ENCODE results near the gene ALOX5AP. TPM values are rescaled to one million over a fixed set of nuclear protein-coding genes. Genes with fewer than 3 reads are reported as not detected.

ALOX5AP gene
- polyA plus RNA-seq, 3 donors: 84.4 to 269 (median 220) TPM

DNA sequence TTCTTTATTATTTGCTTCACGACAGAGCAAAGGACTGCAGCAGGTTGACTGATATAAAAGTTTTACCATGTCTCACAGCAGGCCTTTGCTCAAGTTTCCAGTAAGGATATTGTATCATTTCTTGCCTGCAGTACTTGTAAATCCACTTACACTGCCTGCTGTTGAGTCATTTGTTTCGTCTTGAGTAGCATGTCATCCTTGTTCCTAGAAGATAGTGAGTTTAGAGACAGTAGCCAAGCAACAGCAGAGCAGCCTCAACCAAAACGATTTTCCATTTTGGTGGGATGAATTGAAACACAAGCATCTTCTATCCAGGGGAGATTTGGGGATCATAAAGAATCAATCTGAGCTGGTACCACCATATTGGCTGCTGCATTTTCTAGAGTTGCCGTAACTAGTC, 24.0 kb upstream of the ALOX5AP start:
- 100% methylated on average over 2 of the region's 4 CpGs for whole genome bisulfite sequencing (ENCODE audit: insufficient coverage)
- peak overlapping the region; percentile 18 to 82 (median 71) for H3K27ac Mint-ChIP-seq
- intact Hi-C loops (cut with micrococcal nuclease): loop anchor here in 1 of 2 donors (5.0 kb wide), 1 partner anchor 34 kb away; no protein-coding TSS in a partner anchor

DNA sequence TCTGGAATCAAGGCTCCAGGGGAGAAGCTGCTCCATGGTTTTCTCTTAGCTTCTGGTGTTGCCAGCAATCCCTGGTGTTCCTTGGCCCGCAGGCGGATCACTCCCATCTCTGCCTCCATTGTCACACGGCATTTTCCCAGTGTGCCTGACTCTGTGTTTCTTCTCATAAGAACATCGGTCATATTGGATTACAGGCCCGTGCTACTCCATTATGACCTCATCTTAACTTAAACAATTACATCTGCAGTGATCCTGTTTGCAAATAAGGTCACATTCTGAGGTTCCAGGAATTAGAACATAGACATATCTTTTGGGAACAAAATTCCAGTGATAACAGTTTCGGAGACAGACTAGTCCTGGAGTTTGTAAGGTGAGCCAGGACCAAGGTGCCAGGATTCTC, 23.5 kb upstream of the ALOX5AP start:
- intact Hi-C loops (cut with micrococcal nuclease): loop anchor here (2.0 to 5.0 kb wide), 3 partner anchors 27 to 35 kb away; no protein-coding TSS in a partner anchor
- H3K27ac Mint-ChIP-seq: peak overlapping the region; percentile 18 to 82 (median 71)
- H3K9me3 ChIP-seq (replicated peaks in 1 of 2; ENCODE audit: control insufficient read depth in 1 of 2, insufficient read depth in 1 of 2, low read length in 2 of 2): no peaks in the 10 kb centered on the region

More for the DNA sequence above, 24.0 kb upstream of the ALOX5AP start:
- peak overlapping the region in 1 of 2 donors; percentile 7 for H3K27ac ChIP-seq (ENCODE audit: low read depth in 1 of 2, low read length in 2 of 2)
- Mint-ChIP-seq H3K27me3 (ENCODE audit: low read depth in 3 of 3) (peaks cover 11 to 14% (median 12%) of the 10 kb centered on the region in 3 donors), H3K4me3 (peak overlapping the region in 1 of 2 donors; percentile 71), H3K4me1 (peaks cover 55% of the 10 kb centered on the region), H3K9me3 (peaks cover 0 to 3% (median 0%) of the 10 kb centered on the region in 7 donors), H3K36me3 (peaks cover 0 to 10% of the 10 kb centered on the region in 2 donors)
- H3K4me2 ChIP-seq (replicated peaks; ENCODE audit: extremely low read depth, low read length, poor library complexity, severe bottlenecking): no peak overlapping the region
- no peaks in the 10 kb centered on the region for H3K9me3 ChIP-seq (replicated peaks in 1 of 2; ENCODE audit: control insufficient read depth in 1 of 2, insufficient read depth in 1 of 2, low read length in 2 of 2)
- H3K27me3 ChIP-seq (ENCODE audit: control insufficient read depth in 2 of 2, insufficient read depth in 2 of 2, low read length in 2 of 2): peaks cover 3 to 10% of the 10 kb centered on the region in 2 donors
- H3K4me1 ChIP-seq (ENCODE audit: control insufficient read depth in 1 of 2, insufficient read depth in 2 of 2, low read length in 2 of 2): peaks cover 51 to 52% of the 10 kb centered on the region in 2 donors
- no peaks in the 10 kb centered on the region for H3K36me3 ChIP-seq (replicated peaks in 1 of 2; ENCODE audit: control insufficient read depth in 1 of 2, insufficient read depth in 2 of 2, low read length in 2 of 2)
- H3K79me2 ChIP-seq (ENCODE audit: insufficient read depth, low read length): no peaks in the 10 kb centered on the region
- H2AFZ ChIP-seq (ENCODE audit: insufficient read depth, low read depth, low read length, poor library complexity, severe bottlenecking): no peak overlapping the region
- H4K20me1 ChIP-seq (ENCODE audit: insufficient read depth, low read length): no peaks in the 10 kb centered on the region
- TF ChIP-seq, protein P1, sequence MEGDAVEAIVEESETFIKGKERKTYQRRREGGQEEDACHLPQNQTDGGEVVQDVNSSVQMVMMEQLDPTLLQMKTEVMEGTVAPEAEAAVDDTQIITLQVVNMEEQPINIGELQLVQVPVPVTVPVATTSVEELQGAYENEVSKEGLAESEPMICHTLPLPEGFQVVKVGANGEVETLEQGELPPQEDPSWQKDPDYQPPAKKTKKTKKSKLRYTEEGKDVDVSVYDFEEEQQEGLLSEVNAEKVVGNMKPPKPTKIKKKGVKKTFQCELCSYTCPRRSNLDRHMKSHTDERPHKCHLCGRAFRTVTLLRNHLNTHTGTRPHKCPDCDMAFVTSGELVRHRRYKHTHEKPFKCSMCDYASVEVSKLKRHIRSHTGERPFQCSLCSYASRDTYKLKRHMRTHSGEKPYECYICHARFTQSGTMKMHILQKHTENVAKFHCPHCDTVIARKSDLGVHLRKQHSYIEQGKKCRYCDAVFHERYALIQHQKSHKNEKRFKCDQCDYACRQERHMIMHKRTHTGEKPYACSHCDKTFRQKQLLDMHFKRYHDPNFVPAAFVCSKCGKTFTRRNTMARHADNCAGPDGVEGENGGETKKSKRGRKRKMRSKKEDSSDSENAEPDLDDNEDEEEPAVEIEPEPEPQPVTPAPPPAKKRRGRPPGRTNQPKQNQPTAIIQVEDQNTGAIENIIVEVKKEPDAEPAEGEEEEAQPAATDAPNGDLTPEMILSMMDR (IDR thresholded peaks at IDR 0.05): no peak
- DNase-seq: peak; percentile 61 to 69 (median 68)
- no peak overlapping the region for H3K9ac ChIP-seq (ENCODE audit: insufficient read depth, low read length, poor library complexity, severe bottlenecking)
- H3K4me3 ChIP-seq (replicated peaks in 1 of 3; ENCODE audit: low read depth in 2 of 3, low read length in 3 of 3): no peak overlapping the region

More for the DNA sequence above, 23.5 kb upstream of the ALOX5AP start:
- H2AFZ ChIP-seq (ENCODE audit: insufficient read depth, low read depth, low read length, poor library complexity, severe bottlenecking): no peak overlapping the region
- no peaks in the 10 kb centered on the region for H3K79me2 ChIP-seq (ENCODE audit: insufficient read depth, low read length)
- no peak overlapping the region for H3K4me3 ChIP-seq (replicated peaks in 1 of 3; ENCODE audit: low read depth in 2 of 3, low read length in 3 of 3)
- Mint-ChIP-seq H3K36me3 (peaks cover 2 to 10% of the 10 kb centered on the region in 2 donors), H3K27me3 (ENCODE audit: low read depth in 3 of 3) (peaks cover 16 to 17% (median 16%) of the 10 kb centered on the region in 3 donors), H3K4me1 (peaks cover 60% of the 10 kb centered on the region), H3K4me3 (peak overlapping the region in 1 of 2 donors; percentile 71), H3K9me3 (peaks cover 0 to 3% (median 0%) of the 10 kb centered on the region in 7 donors)
- H3K36me3 ChIP-seq (replicated peaks in 1 of 2; ENCODE audit: control insufficient read depth in 1 of 2, insufficient read depth in 2 of 2, low read length in 2 of 2): no peaks in the 10 kb centered on the region
- no peak overlapping the region for H3K4me2 ChIP-seq (replicated peaks; ENCODE audit: extremely low read depth, low read length, poor library complexity, severe bottlenecking)
- H3K27ac ChIP-seq (ENCODE audit: low read depth in 1 of 2, low read length in 2 of 2): peak overlapping the region in 1 of 2 donors; percentile 7
- 94% methylated on average over 6 of the region's 6 CpGs for WGBS (ENCODE audit: insufficient coverage)
- no peaks in the 10 kb centered on the region for H4K20me1 ChIP-seq (ENCODE audit: insufficient read depth, low read length)
- TF ChIP-seq, protein P1 (IDR thresholded peaks at IDR 0.05): no peak
- peaks cover 6 to 14% of the 10 kb centered on the region in 2 donors for H3K27me3 ChIP-seq (ENCODE audit: control insufficient read depth in 2 of 2, insufficient read depth in 2 of 2, low read length in 2 of 2)
- H3K9ac ChIP-seq (ENCODE audit: insufficient read depth, low read length, poor library complexity, severe bottlenecking): no peak overlapping the region
- peaks cover 51 to 56% of the 10 kb centered on the region in 2 donors for H3K4me1 ChIP-seq (ENCODE audit: control insufficient read depth in 1 of 2, insufficient read depth in 2 of 2, low read length in 2 of 2)
- no peak for DNase-seq
